ENCODE measurements around the gene SAE1. TPM values are rescaled to one million over a fixed set of nuclear protein-coding genes. Genes with fewer than 3 reads are reported as not detected.

The SAE1 gene
- total and polyA plus RNA-seq, 10 of the 15 experiments (the other 5 are each of a cell fraction or from before 2014, with no cell fraction given): 62.0 to 246 (median 148) TPM

- TF ChIP-seq ZBTB11 (CRISPR knock-in tag; IDR thresholded peaks at IDR 0.05): no peak
- TF ChIP-seq MXI1 (IDR thresholded peaks at IDR 0.05; ENCODE audit: low read depth, low read length): no peak; the same call in none of the 2 replicates
- TF ChIP-seq KLF5 (IDR thresholded peaks at IDR 0.05; ENCODE audit: partially characterized antibody): no peak
- TF ChIP-seq HDAC2 (IDR thresholded peaks at IDR 0.05): no peak
- TF ChIP-seq NFXL1 (IDR thresholded peaks at IDR 0.05; ENCODE audit: borderline replicate concordance): no peak
- TF ChIP-seq MTA2 (IDR thresholded peaks at IDR 0.05; ENCODE audit: low read depth): 0 out of 2 replicates have a peak, but pooled peaks have one; percentile 19
- peak; percentile 92 to 96 for TF ChIP-seq IKZF2 (IDR thresholded peaks at IDR 0.05)
- no peak for TF ChIP-seq MAX (IDR thresholded peaks at IDR 0.05; ENCODE audit: low read depth, low read length)
- TF ChIP-seq TARDBP (IDR thresholded peaks at IDR 0.05; ENCODE audit: borderline replicate concordance): no peak
- TF ChIP-seq EGR1 (IDR thresholded peaks at IDR 0.05; ENCODE audit: borderline replicate concordance in 1 of 2, low read depth in 2 of 2, low read length in 2 of 2): 0 out of 3 replicates have a peak, but pooled peaks of 1 of the 2 experiments have one; percentile 0
- TF ChIP-seq RELB (IDR thresholded peaks at IDR 0.05; ENCODE audit: low read depth): peak; percentile 83
- TF ChIP-seq PBX3 (IDR thresholded peaks at IDR 0.05; ENCODE audit: insufficient replicate concordance, low read depth, low read length): no peak
- TF ChIP-seq YY1 (IDR thresholded peaks at IDR 0.05; ENCODE audit: low read depth, low read length): 0 out of 2 replicates have a peak, but pooled peaks have one; percentile 3
- TF ChIP-seq POLR2A (IDR thresholded peaks at IDR 0.05; ENCODE audit: low read depth, low read length): no peak
Measured at GRCh38 chr19:47257411-47258169, 127.0 kb downstream of the SAE1 start (continued).

Data from GM12878 (cell line).